ENCODE results near the gene ALPG. TPM values are rescaled to one million over a fixed set of nuclear protein-coding genes. Genes with fewer than 3 reads are reported as not detected.
A peak's percentile ranks its signal among the peaks of the same experiment; 100 is the strongest.
"Not testable (repeated sequence)": the region's sequence is repeated elsewhere in the genome, so short reads cannot be mapped to it uniquely, and the experiment has no call there.

ALPG gene
- total and polyA plus RNA-seq, 2 donors (not counting 1 experiment from before 2014, with no cell fraction given) = not detected

GRCh38 chr2:232362174-232362900, 44.3 kb upstream of the ALPG start:
- no peak overlapping the region for H3K4me3 Mint-ChIP-seq
- CTCF ChIA-PET = no interaction called here
- H3K27ac Mint-ChIP-seq = no peak overlapping the region

GRCh38 chr2:232363064-232363783, 43.4 kb upstream of the ALPG start:
- whole genome bisulfite sequencing (ENCODE audit: insufficient coverage) = 56% methylated on average over 12 of the region's 12 CpGs

More at GRCh38 chr2:232362174-232362900, 44.3 kb upstream of the ALPG start:
- Histone ChIP-seq H3K4me2 (replicated peaks; ENCODE audit: low read depth, low read length, poor library complexity, severe bottlenecking) (no peak overlapping the region), H3K4me1 (ENCODE audit: control insufficient read depth in 2 of 2, insufficient read depth in 2 of 2, low read length in 2 of 2) (peaks cover 10% of the 10 kb centered on the region in 2 donors), H3K9me3 (ENCODE audit: control extremely low read depth in 1 of 3, control insufficient read depth in 2 of 3, insufficient read depth in 1 of 3, low read length in 2 of 3) (peaks cover 0 to 14% (median 0%) of the 10 kb centered on the region in 3 donors), H3K36me3 (replicated peaks in 1 of 2; ENCODE audit: control extremely low read depth in 1 of 2, control insufficient read depth in 1 of 2, extremely low read depth in 1 of 2, insufficient read depth in 2 of 2, low read length in 1 of 2) (no peaks in the 10 kb centered on the region), H3K27ac (ENCODE audit: low read length in 2 of 2) (no peak overlapping the region), H4K20me1 (ENCODE audit: control insufficient read depth, insufficient read depth, low read length, poor library complexity, severe bottlenecking) (no peaks in the 10 kb centered on the region), H2AFZ (ENCODE audit: insufficient read depth, low read depth, low read length, poor library complexity, severe bottlenecking) (no peak overlapping the region), H3K4me3 (ENCODE audit: control extremely low read depth in 1 of 5, extremely low read depth in 1 of 5, insufficient read depth in 1 of 5, low read depth in 2 of 5, low read length in 4 of 5) (no peak overlapping the region), H3K9ac (ENCODE audit: low read length) (no peak overlapping the region), H3K79me2 (ENCODE audit: control insufficient read depth, insufficient read depth, low read length) (no peaks in the 10 kb centered on the region), H3K27me3 (replicated peaks in 1 of 4; ENCODE audit: control extremely low read depth in 1 of 4, control insufficient read depth in 3 of 4, insufficient read depth in 4 of 4, low read length in 3 of 4) (no peaks in the 10 kb centered on the region)
- DNase-seq = no peak
- no peak for TF ChIP-seq EZH2 (IDR thresholded peaks at IDR 0.05; ENCODE audit: borderline replicate concordance, insufficient read depth, low read depth, low read length, poor library complexity, severe bottlenecking)
- no peak for TF ChIP-seq CTCF (IDR thresholded peaks at IDR 0.05)
- no peak for ATAC-seq (ENCODE audit: low read depth)
- whole genome bisulfite sequencing (ENCODE audit: insufficient coverage) = 48% methylated on average over 6 of the region's 8 CpGs
- H3K4me1 Mint-ChIP-seq = peaks cover 13% of the 10 kb centered on the region
- POLR2A ChIA-PET = no interaction called here
- peaks cover 3% of the 10 kb centered on the region for H3K27me3 Mint-ChIP-seq
- H3K9me3 Mint-ChIP-seq (ENCODE audit: insufficient read depth) = no peaks in the 10 kb centered on the region
- intact Hi-C loops (cut with micrococcal nuclease) = no loop called here

More at GRCh38 chr2:232363064-232363783, 43.4 kb upstream of the ALPG start:
- H3K27ac Mint-ChIP-seq; H3K36me3 ChIP-seq (replicated peaks in 1 of 2; ENCODE audit: control extremely low read depth in 1 of 2, control insufficient read depth in 1 of 2, extremely low read depth in 1 of 2, insufficient read depth in 2 of 2, low read length in 1 of 2); DNase-seq; H3K79me2 ChIP-seq (ENCODE audit: control insufficient read depth, insufficient read depth, low read length); CTCF ChIA-PET; H3K9me3 Mint-ChIP-seq (ENCODE audit: insufficient read depth); intact Hi-C loops (cut with micrococcal nuclease); H3K27me3 Mint-ChIP-seq; H4K20me1 ChIP-seq (ENCODE audit: control insufficient read depth, insufficient read depth, low read length, poor library complexity, severe bottlenecking); H3K27me3 ChIP-seq (replicated peaks in 1 of 4; ENCODE audit: control extremely low read depth in 1 of 4, control insufficient read depth in 3 of 4, insufficient read depth in 4 of 4, low read length in 3 of 4); H3K27ac ChIP-seq (ENCODE audit: low read length in 2 of 2); POLR2A ChIA-PET; ATAC-seq (ENCODE audit: low read depth): not testable (repeated sequence)
- H3K4me2 ChIP-seq (replicated peaks; ENCODE audit: low read depth, low read length, poor library complexity, severe bottlenecking) = peak overlapping the region; percentile 80
- peak overlapping the region; percentile 82 for H3K4me3 Mint-ChIP-seq
- peaks cover 13% of the 10 kb centered on the region for H3K4me1 Mint-ChIP-seq
- peak overlapping the region; percentile 75 for H2AFZ ChIP-seq (ENCODE audit: insufficient read depth, low read depth, low read length, poor library complexity, severe bottlenecking)
- peaks cover 10% of the 10 kb centered on the region in 2 donors for H3K4me1 ChIP-seq (ENCODE audit: control insufficient read depth in 2 of 2, insufficient read depth in 2 of 2, low read length in 2 of 2)
- H3K9me3 ChIP-seq (ENCODE audit: control extremely low read depth in 1 of 3, control insufficient read depth in 2 of 3, insufficient read depth in 1 of 3, low read length in 2 of 3) = peaks cover 0 to 14% (median 0%) of the 10 kb centered on the region in 3 donors
- peak overlapping the region in 2 of 5 experiments; percentile 36 to 52 for H3K4me3 ChIP-seq (ENCODE audit: control extremely low read depth in 1 of 5, extremely low read depth in 1 of 5, insufficient read depth in 1 of 5, low read depth in 2 of 5, low read length in 4 of 5)
- H3K9ac ChIP-seq (ENCODE audit: low read length) = peak overlapping the region; percentile 54
